BJ (cell line): ENCODE data around the gene MKI67. TPM values are rescaled to one million over a fixed set of nuclear protein-coding genes. Genes with fewer than 3 reads are reported as not detected.
A peak's percentile ranks its signal among the peaks of the same experiment; 100 is the strongest.

ENCODE experiments used
- CTCF ChIA-PET: fragments of 350-600 bp; formaldehyde crosslinking; extraction: SDS; loops from one replicate; lab custom pipeline; 2021; ENCODE audit warnings: antibody characterized with exemption, inconsistent platforms; lab: Yijun Ruan, JAX
- POLR2A ChIA-PET: fragments of 300-600 bp; sonication (Branson Sonifier 250); formaldehyde crosslinking; extraction: SDS; loops from one replicate; lab custom pipeline; 2021; ENCODE audit warnings: antibody characterized with exemption; lab: Charles Lee
- DNase-seq: peaks from one replicate; pipeline ENCODE4 v3.0.0-alpha.2; 2011; ENCODE audit warnings: low read depth
- H3K27me3 ChIP-seq: 2 replicates; pipeline ENCODE4 v1.6.0; 2011; ENCODE audit warnings: low read length; ENCODE audit not compliant: control insufficient read depth, insufficient read depth
- H3K36me3 ChIP-seq: 2 replicates; pipeline ENCODE4 v1.5.1; 2011; ENCODE audit warnings: low read length; ENCODE audit not compliant: control insufficient read depth, insufficient read depth
- H3K4me3 ChIP-seq: 2 replicates; pipeline ENCODE4 v1.5.1; 2011; ENCODE audit warnings: low read depth, mild to moderate bottlenecking, control low read depth, low read length
- polyA minus RNA-seq: library from RNA; depleted of rRNA, polyadenylated mRNA; stranded (reverse); fragments of >200 nt; gene quantifications from 2 replicates; pipeline ENCODE4 v1.2.3, GENCODE V29; 2011; rRNA and poly(A)+ RNA removed
- polyA plus RNA-seq: library from polyadenylated mRNA; depleted of rRNA; stranded (reverse); fragments of >200 nt; gene quantifications from 2 replicates; pipeline ENCODE4 v1.2.3, GENCODE V29; 2011; rRNA removed
- TF ChIP-seq, protein P1 (sequence below): IDR thresholded peaks from 2 replicates; pipeline ENCODE4 v1.5.1; 2011; ENCODE audit warnings: low read depth, mild to moderate bottlenecking, control low read depth, inconsistent platforms, low read length, moderate library complexity; ENCODE audit not compliant: insufficient read depth

Gene MKI67, protein sequence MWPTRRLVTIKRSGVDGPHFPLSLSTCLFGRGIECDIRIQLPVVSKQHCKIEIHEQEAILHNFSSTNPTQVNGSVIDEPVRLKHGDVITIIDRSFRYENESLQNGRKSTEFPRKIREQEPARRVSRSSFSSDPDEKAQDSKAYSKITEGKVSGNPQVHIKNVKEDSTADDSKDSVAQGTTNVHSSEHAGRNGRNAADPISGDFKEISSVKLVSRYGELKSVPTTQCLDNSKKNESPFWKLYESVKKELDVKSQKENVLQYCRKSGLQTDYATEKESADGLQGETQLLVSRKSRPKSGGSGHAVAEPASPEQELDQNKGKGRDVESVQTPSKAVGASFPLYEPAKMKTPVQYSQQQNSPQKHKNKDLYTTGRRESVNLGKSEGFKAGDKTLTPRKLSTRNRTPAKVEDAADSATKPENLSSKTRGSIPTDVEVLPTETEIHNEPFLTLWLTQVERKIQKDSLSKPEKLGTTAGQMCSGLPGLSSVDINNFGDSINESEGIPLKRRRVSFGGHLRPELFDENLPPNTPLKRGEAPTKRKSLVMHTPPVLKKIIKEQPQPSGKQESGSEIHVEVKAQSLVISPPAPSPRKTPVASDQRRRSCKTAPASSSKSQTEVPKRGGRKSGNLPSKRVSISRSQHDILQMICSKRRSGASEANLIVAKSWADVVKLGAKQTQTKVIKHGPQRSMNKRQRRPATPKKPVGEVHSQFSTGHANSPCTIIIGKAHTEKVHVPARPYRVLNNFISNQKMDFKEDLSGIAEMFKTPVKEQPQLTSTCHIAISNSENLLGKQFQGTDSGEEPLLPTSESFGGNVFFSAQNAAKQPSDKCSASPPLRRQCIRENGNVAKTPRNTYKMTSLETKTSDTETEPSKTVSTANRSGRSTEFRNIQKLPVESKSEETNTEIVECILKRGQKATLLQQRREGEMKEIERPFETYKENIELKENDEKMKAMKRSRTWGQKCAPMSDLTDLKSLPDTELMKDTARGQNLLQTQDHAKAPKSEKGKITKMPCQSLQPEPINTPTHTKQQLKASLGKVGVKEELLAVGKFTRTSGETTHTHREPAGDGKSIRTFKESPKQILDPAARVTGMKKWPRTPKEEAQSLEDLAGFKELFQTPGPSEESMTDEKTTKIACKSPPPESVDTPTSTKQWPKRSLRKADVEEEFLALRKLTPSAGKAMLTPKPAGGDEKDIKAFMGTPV (N-terminal part only)
- polyA plus RNA-seq (11.8 and 12.5 TPM in 2 replicates), polyA minus RNA-seq (14.9 and 25.3 TPM in 2 replicates)

GRCh38 chr10:128125944-128126764 lies at the start of gene MKI67:
Gene MKI67 (minus strand): TSS chr10:128126423. CDS start chr10:128125667, 756 bp downstream.
- ChIA-PET POLR2A (interaction anchor here (0.6 kb wide), 1 partner anchor 44 kb away, joined by 14 read pairs; no protein-coding TSS in a partner anchor), CTCF (interaction anchor here (1.0 kb wide), 1 partner anchor 23 kb away, joined by 3 read pairs; no protein-coding TSS in a partner anchor)
- no peaks in the 10 kb centered on the region for H3K27me3 ChIP-seq
- TF ChIP-seq, protein P1, sequence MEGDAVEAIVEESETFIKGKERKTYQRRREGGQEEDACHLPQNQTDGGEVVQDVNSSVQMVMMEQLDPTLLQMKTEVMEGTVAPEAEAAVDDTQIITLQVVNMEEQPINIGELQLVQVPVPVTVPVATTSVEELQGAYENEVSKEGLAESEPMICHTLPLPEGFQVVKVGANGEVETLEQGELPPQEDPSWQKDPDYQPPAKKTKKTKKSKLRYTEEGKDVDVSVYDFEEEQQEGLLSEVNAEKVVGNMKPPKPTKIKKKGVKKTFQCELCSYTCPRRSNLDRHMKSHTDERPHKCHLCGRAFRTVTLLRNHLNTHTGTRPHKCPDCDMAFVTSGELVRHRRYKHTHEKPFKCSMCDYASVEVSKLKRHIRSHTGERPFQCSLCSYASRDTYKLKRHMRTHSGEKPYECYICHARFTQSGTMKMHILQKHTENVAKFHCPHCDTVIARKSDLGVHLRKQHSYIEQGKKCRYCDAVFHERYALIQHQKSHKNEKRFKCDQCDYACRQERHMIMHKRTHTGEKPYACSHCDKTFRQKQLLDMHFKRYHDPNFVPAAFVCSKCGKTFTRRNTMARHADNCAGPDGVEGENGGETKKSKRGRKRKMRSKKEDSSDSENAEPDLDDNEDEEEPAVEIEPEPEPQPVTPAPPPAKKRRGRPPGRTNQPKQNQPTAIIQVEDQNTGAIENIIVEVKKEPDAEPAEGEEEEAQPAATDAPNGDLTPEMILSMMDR = no peak
- H3K4me3 ChIP-seq = peak within 1 kb of the TSS; percentile 83
- peak; percentile 36 for DNase-seq
- H3K36me3 ChIP-seq = no peaks in the 10 kb centered on the region

- POLR2A ChIA-PET = no interaction called here
- TF ChIP-seq, protein P1 = no peak
- DNase-seq = no peak
- no peak overlapping the region for H3K4me3 ChIP-seq
- CTCF ChIA-PET = interaction anchor here (2.6 to 4.0 kb wide), 2 partner anchors 12 to 37 kb away, joined by 9 to 16 read pairs; no protein-coding TSS in a partner anchor
- H3K36me3 ChIP-seq = no peaks in the 10 kb centered on the region
- H3K27me3 ChIP-seq = no peaks in the 10 kb centered on the region
Observed at GRCh38 chr10:128174581-128175559, 48.6 kb upstream of the MKI67 start.

DNA sequence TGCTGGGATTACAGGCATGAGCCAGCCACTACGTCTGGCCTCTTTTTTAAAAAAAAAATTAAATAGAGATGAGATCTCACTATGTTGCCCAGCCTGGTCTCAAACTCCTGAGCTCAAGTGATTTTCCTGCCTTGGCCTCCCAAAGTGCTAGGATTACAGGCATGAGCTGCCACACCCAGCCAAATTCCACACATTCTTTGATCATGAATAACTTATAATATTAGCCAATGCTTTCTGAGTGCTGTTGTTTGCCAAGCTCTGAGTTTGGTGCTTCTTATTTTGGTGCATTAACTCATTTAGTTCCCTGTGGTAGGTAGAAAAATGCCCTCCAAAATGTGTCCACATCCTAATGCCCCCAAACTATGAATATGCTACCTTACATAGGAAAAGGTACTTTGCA lies 47.2 kb upstream of the MKI67 start:
- no peaks in the 10 kb centered on the region for H3K36me3 ChIP-seq
- H3K4me3 ChIP-seq = no peak overlapping the region
- H3K27me3 ChIP-seq = no peaks in the 10 kb centered on the region
- CTCF ChIA-PET = interaction anchor here (0.6 to 1.3 kb wide), 5 partner anchors 13 to 39 kb away, joined by 3 to 5 read pairs (median 3); no protein-coding TSS in a partner anchor
- POLR2A ChIA-PET = no interaction called here
- peak; percentile 3 for DNase-seq
- TF ChIP-seq, protein P1 = no peak

DNA sequence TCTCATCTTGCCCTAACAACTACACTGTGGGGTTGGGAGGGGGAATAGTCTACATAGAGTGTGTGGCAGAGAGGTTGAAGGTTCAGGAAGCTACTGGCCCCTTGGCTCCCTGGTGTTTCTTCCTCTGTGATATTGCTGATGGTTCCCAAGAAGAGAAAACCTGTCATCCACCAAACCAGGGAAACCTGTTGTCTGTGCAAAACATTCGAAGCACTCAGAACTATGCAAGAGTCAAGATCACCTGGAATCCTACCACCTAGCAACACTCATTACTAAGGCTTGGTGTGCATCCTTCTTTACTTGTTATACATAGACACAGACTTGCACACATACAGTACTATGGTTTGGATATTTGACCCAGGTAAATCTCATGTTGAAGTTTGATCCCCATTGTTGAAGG lies 46.5 kb upstream of the MKI67 start:
- CTCF ChIA-PET = interaction anchor here (1.1 to 1.3 kb wide), 3 partner anchors 13 to 16 kb away, joined by 3 to 4 read pairs (median 3); no protein-coding TSS in a partner anchor
- H3K4me3 ChIP-seq = no peak overlapping the region
- POLR2A ChIA-PET = no interaction called here
- no peaks in the 10 kb centered on the region for H3K27me3 ChIP-seq
- no peak for DNase-seq
- TF ChIP-seq, protein P1 = no peak
- no peaks in the 10 kb centered on the region for H3K36me3 ChIP-seq
